GM12878 (cell line): ENCODE measurements around the gene PSRC1.

Experiments used
- ASH2L ChIP-seq: fragments of 300-600, 200-600 bp; sonication (generic); IDR thresholded peaks from 2 replicates; pipeline ENCODE4 v1.6.1; 2017; ENCODE audit warnings: low read depth, mild to moderate bottlenecking, borderline replicate concordance
- EP300 ChIP-seq, 2 experiments: fragments of 150-350 bp in 1 of 2; IDR thresholded peaks; 2 replicates each; pipeline ENCODE4 v1.6.1; 2011 to 2012; ENCODE audit warnings: low read depth in 2 of 2, low read length in 2 of 2, borderline replicate concordance in 1 of 2, improper control_type of control experiment in 1 of 2, inconsistent platforms in 1 of 2; ENCODE audit not compliant: control insufficient read depth in 1 of 2
- FOXM1 ChIP-seq: IDR thresholded peaks from 2 replicates; pipeline ENCODE4 v1.6.1; 2012; ENCODE audit warnings: low read depth, mild to moderate bottlenecking, inconsistent platforms, low read length, moderate library complexity
- NFXL1 ChIP-seq: fragments of 450-650 bp; IDR thresholded peaks from 2 replicates; pipeline ENCODE4 v1.6.1; 2017; ENCODE audit warnings: antibody characterized with exemption, mild to moderate bottlenecking, borderline replicate concordance
- NRF1 ChIP-seq: conservative IDR thresholded peaks from 2 replicates; pipeline ENCODE4 v1.6.1; 2011; ENCODE audit warnings: mild to moderate bottlenecking, low read depth, low read length, improper control_type of control experiment
- POLR2A ChIP-seq: IDR thresholded peaks from 2 replicates; pipeline ENCODE4 v1.6.1; 2011; ENCODE audit warnings: low read depth, mild to moderate bottlenecking, low read length
- POLR2AphosphoS5 ChIP-seq: IDR thresholded peaks from 2 replicates; pipeline ENCODE4 v1.6.1; 2011; ENCODE audit warnings: mild to moderate bottlenecking, low read length, inconsistent platforms
- SIX5 ChIP-seq: IDR thresholded peaks from 2 replicates; pipeline ENCODE4 v1.6.1; 2011; ENCODE audit warnings: mild to moderate bottlenecking, low read depth, low read length, moderate library complexity; ENCODE audit not compliant: severe bottlenecking
- SMARCA5 ChIP-seq: fragments of 450-650 bp; IDR thresholded peaks from 2 replicates; pipeline ENCODE4 v1.6.1; 2017; ENCODE audit warnings: mild to moderate bottlenecking
- TF ChIP-seq, protein P1 (sequence below): fragments of 450-650 bp; formaldehyde crosslinking; IDR thresholded peaks from 2 replicates; pipeline ENCODE4 v1.5.0; 2022; ENCODE audit warnings: mild to moderate bottlenecking, missing genetic modification characterization
- TF ChIP-seq, protein P2 (sequence below): fragments of 450-650 bp; IDR thresholded peaks from 2 replicates; pipeline ENCODE4 v1.6.1; 2017; ENCODE audit warnings: mild to moderate bottlenecking
- TF ChIP-seq, protein P3 (sequence below): IDR thresholded peaks from 2 replicates; pipeline ENCODE4 v1.6.1; 2012; ENCODE audit warnings: low read length, inconsistent platforms
- TF ChIP-seq, protein P4 (sequence below): IDR thresholded peaks from 2 replicates; pipeline ENCODE4 v1.6.1; 2012; ENCODE audit warnings: mild to moderate bottlenecking, low read depth, low read length
- TF ChIP-seq, protein P5 (sequence below), 3 experiments: IDR thresholded peaks in 2 of 3; conservative IDR thresholded peaks in 1 of 3; 2 replicates each; pipeline ENCODE4 v1.5.1; 2011; ENCODE audit warnings: low read depth in 3 of 3, low read length in 3 of 3, mild to moderate bottlenecking in 3 of 3, control low read depth in 2 of 3, moderate library complexity in 2 of 3, inconsistent platforms in 1 of 3, mixed read lengths in 1 of 3; ENCODE audit not compliant: control insufficient read depth in 2 of 3, insufficient read depth in 1 of 3; ENCODE audit errors: extremely low read depth in 1 of 3

DNA sequence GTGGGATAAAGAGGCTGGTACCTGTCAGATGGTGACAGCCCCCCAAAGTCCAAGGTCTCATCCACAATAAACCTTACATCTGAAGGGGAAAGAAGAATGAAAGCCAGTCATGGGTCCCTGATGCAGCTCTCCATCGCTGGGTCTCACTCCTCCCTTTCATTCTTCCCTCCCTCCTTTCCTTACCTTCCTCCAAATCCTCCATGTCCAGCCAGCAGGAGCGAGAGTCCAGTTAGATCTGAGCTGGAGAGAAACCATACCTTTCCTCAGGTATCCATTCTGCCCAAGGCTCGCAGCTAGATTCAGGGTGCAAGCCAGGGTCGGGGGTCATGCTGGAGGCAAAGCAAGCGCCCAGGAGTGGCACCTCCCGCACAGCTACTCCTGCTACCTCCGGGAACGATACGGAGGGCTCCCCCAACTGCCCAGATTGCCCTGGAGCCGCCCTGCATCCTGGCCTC, 421 bp downstream of the PSRC1 start:
- TF ChIP-seq, protein P1, sequence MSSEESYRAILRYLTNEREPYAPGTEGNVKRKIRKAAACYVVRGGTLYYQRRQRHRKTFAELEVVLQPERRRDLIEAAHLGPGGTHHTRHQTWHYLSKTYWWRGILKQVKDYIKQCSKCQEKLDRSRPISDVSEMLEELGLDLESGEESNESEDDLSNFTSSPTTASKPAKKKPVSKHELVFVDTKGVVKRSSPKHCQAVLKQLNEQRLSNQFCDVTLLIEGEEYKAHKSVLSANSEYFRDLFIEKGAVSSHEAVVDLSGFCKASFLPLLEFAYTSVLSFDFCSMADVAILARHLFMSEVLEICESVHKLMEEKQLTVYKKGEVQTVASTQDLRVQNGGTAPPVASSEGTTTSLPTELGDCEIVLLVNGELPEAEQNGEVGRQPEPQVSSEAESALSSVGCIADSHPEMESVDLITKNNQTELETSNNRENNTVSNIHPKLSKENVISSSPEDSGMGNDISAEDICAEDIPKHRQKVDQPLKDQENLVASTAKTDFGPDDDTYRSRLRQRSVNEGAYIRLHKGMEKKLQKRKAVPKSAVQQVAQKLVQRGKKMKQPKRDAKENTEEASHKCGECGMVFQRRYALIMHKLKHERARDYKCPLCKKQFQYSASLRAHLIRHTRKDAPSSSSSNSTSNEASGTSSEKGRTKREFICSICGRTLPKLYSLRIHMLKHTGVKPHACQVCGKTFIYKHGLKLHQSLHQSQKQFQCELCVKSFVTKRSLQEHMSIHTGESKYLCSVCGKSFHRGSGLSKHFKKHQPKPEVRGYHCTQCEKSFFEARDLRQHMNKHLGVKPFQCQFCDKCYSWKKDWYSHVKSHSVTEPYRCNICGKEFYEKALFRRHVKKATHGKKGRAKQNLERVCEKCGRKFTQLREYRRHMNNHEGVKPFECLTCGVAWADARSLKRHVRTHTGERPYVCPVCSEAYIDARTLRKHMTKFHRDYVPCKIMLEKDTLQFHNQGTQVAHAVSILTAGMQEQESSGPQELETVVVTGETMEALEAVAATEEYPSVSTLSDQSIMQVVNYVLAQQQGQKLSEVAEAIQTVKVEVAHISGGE: no peak
- TF ChIP-seq NRF1 (no peak), EP300 (IDR thresholded peaks at IDR 0.05; ENCODE audit: borderline replicate concordance in 1 of 2, control insufficient read depth in 1 of 2, low read depth in 2 of 2, low read length in 2 of 2) (no peak), POLR2AphosphoS5 (no peak), SMARCA5 (no peak), FOXM1 (no peak), NFXL1 (no peak), POLR2A (no peak), SIX5 (no peak), ASH2L (no peak)
- TF ChIP-seq, protein P2, sequence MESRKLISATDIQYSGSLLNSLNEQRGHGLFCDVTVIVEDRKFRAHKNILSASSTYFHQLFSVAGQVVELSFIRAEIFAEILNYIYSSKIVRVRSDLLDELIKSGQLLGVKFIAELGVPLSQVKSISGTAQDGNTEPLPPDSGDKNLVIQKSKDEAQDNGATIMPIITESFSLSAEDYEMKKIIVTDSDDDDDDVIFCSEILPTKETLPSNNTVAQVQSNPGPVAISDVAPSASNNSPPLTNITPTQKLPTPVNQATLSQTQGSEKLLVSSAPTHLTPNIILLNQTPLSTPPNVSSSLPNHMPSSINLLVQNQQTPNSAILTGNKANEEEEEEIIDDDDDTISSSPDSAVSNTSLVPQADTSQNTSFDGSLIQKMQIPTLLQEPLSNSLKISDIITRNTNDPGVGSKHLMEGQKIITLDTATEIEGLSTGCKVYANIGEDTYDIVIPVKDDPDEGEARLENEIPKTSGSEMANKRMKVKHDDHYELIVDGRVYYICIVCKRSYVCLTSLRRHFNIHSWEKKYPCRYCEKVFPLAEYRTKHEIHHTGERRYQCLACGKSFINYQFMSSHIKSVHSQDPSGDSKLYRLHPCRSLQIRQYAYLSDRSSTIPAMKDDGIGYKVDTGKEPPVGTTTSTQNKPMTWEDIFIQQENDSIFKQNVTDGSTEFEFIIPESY: no peak
- TF ChIP-seq, protein P3, sequence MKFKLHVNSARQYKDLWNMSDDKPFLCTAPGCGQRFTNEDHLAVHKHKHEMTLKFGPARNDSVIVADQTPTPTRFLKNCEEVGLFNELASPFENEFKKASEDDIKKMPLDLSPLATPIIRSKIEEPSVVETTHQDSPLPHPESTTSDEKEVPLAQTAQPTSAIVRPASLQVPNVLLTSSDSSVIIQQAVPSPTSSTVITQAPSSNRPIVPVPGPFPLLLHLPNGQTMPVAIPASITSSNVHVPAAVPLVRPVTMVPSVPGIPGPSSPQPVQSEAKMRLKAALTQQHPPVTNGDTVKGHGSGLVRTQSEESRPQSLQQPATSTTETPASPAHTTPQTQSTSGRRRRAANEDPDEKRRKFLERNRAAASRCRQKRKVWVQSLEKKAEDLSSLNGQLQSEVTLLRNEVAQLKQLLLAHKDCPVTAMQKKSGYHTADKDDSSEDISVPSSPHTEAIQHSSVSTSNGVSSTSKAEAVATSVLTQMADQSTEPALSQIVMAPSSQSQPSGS: no peak
- TF ChIP-seq, protein P4, sequence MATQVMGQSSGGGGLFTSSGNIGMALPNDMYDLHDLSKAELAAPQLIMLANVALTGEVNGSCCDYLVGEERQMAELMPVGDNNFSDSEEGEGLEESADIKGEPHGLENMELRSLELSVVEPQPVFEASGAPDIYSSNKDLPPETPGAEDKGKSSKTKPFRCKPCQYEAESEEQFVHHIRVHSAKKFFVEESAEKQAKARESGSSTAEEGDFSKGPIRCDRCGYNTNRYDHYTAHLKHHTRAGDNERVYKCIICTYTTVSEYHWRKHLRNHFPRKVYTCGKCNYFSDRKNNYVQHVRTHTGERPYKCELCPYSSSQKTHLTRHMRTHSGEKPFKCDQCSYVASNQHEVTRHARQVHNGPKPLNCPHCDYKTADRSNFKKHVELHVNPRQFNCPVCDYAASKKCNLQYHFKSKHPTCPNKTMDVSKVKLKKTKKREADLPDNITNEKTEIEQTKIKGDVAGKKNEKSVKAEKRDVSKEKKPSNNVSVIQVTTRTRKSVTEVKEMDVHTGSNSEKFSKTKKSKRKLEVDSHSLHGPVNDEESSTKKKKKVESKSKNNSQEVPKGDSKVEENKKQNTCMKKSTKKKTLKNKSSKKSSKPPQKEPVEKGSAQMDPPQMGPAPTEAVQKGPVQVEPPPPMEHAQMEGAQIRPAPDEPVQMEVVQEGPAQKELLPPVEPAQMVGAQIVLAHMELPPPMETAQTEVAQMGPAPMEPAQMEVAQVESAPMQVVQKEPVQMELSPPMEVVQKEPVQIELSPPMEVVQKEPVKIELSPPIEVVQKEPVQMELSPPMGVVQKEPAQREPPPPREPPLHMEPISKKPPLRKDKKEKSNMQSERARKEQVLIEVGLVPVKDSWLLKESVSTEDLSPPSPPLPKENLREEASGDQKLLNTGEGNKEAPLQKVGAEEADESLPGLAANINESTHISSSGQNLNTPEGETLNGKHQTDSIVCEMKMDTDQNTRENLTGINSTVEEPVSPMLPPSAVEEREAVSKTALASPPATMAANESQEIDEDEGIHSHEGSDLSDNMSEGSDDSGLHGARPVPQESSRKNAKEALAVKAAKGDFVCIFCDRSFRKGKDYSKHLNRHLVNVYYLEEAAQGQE: no peak
- TF ChIP-seq, protein P5, sequence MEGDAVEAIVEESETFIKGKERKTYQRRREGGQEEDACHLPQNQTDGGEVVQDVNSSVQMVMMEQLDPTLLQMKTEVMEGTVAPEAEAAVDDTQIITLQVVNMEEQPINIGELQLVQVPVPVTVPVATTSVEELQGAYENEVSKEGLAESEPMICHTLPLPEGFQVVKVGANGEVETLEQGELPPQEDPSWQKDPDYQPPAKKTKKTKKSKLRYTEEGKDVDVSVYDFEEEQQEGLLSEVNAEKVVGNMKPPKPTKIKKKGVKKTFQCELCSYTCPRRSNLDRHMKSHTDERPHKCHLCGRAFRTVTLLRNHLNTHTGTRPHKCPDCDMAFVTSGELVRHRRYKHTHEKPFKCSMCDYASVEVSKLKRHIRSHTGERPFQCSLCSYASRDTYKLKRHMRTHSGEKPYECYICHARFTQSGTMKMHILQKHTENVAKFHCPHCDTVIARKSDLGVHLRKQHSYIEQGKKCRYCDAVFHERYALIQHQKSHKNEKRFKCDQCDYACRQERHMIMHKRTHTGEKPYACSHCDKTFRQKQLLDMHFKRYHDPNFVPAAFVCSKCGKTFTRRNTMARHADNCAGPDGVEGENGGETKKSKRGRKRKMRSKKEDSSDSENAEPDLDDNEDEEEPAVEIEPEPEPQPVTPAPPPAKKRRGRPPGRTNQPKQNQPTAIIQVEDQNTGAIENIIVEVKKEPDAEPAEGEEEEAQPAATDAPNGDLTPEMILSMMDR (IDR thresholded peaks at IDR 0.05 in 2 of 3, conservative IDR thresholded peaks at IDR 0.05 in 1 of 3; ENCODE audit: control insufficient read depth in 2 of 3, extremely low read depth in 1 of 3, insufficient read depth in 1 of 3, low read depth in 3 of 3, low read length in 3 of 3): no peak
